AG09309 (cell line): ENCODE measurements around the gene THOP1.

Source experiments
- DNase-seq: peaks from one replicate; pipeline ENCODE4 v3.0.0-alpha.2; 2010; ENCODE audit warnings: low read depth
- H3K4me3 ChIP-seq: 2 replicates; pipeline ENCODE4 v1.5.1; 2011; ENCODE audit warnings: mild to moderate bottlenecking, low read depth, low read length, moderate library complexity; ENCODE audit not compliant: control insufficient read depth
- CTCF ChIP-seq: IDR thresholded peaks from 2 replicates; pipeline ENCODE4 v1.5.1; 2011; ENCODE audit warnings: mild to moderate bottlenecking, low read depth, low read length, inconsistent platforms; ENCODE audit not compliant: insufficient read depth, control insufficient read depth; ENCODE audit errors: missing control alignments

Gene THOP1

GRCh38 chr19:2767688-2768087 is 17.6 kb upstream of the THOP1 start:
- no peak overlapping the region for H3K4me3 ChIP-seq
- TF ChIP-seq CTCF, result no peak

DNA sequence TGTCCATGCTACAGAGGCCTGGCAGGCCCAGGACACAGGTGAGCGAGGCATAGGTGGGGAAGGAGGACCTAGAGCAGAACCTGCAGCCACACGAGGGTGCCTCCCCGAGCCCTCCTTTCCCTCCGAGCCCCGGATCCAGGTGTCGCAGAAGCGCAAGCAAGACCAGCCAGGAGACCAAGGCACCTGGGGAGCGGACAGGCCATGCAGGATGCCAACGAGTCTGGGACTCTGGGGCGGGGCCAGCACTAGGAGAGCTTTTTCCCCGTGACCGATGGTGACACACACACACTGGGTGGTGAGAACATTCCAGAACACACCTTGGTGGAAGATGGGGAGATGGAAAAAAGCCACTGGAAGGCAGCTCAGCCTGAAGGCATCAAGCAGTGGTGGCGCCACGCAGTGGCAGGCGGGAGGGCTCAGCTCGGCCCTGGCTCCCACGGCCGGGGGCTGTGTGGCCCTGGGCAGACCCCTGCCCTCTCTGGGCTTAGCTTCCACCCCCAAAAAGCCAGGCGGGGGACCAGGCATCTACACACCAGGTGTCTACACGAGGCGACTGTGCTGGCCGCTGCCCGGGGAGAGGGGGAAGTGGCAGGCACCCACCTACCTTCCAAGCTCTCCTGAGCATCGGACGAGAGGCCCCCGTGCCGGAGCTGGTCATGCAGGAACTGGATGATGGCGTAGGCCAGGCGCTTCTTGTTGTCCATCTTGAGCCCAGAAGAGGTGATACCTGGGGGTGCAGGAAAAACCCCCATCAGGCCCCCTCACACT is 16.8 kb upstream of the THOP1 start:
- no peak for DNase-seq
- no peak for TF ChIP-seq CTCF
- H3K4me3 ChIP-seq, result no peak overlapping the region

More at GRCh38 chr19:2767688-2768087, 17.6 kb upstream of the THOP1 start:
- no peak for DNase-seq

GRCh38 chr19:2769218-2769617 is 16.1 kb upstream of the THOP1 start:
- H3K4me3 ChIP-seq, result no peak overlapping the region
- no peak for TF ChIP-seq CTCF
- DNase-seq, result no peak

- no peak for DNase-seq
- no peak overlapping the region for H3K4me3 ChIP-seq
- no peak for TF ChIP-seq CTCF
Observed at GRCh38 chr19:2770055-2771013, 15.0 kb upstream of the THOP1 start.

DNA sequence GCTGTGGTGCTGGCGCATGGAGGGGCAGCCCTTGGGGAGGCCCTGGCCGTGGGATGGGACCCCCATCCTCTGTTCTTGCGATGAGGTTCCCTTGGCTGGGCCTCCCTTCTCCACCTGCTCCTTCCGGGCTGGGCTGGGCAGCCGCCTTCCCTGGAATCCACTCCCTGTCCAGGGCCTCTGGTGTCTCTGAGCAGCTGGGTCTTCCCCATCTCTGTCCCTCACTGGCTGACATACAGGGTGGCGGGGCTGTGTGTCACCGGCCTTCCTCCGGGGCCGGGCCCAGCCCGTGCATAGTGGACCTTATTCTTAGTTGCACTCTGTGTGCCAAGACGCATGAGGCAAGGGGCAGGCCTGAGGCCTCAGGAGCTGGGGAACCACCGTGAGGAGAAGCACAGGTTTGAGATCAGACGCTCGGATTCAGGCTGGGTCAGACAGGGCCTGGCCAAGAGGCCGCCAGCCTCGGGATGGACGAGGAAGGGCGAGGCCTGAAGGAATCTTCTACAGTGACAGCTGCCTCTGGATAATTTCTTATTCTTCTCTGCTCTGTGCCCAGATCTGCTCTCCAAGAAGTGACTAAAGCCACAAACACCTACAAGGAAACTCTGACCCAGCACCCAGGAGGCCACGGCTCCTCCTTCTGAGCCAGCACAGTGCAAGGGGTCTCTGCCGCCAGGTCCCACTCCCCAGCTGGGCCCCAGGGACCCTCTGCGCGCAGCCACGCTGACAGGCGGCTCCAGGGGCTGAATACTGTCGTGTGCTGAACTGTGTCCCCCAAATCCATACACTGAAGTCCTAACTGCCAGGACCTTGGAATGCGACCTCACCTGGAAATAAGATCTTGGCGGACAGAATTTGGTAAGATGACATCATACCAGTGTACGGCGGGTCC is 13.3 kb upstream of the THOP1 start:
- no peak for TF ChIP-seq CTCF
- H3K4me3 ChIP-seq, result no peak overlapping the region
- no peak for DNase-seq
